C4-2B (cell line): Measurements from ENCODE around the gene STT3B.

Experiments used
- CTCF ChIP-seq: fragments of 450-650 bp; conservative IDR thresholded peaks from 2 replicates; pipeline ENCODE4 v1.5.1; 2017; ENCODE audit warnings: mild to moderate bottlenecking
- ZFX ChIP-seq: fragments of 450-650 bp; IDR thresholded peaks from 2 replicates; pipeline ENCODE4 v1.6.1; 2017

DNA sequence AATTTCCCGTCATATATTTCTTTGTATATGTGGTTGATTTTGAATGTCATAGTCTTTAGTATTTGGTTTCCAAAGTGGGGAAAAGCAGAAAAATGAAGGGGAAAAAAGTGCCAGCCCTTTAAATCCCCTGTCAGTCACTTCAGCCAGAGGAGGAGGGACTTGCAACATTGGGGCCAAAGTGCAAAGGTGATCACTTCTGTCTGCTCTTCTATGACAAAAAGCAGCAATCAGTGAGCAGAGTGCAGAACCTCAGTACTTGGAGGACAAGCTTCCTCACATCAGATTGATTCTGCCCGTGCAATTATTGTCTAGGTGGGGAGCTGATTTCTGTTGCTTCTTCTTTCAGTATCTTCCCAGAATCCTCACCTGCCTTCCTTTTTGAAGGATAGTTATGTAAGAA lies 60.0 kb downstream of the STT3B start:
- no peak for TF ChIP-seq CTCF
- no peak for TF ChIP-seq ZFX
